HCT116 (cell line): Measurements from ENCODE around the gene VSNL1. TPM values are rescaled to one million over a fixed set of nuclear protein-coding genes. Genes with fewer than 3 reads are reported as not detected.

Experiments
- ATAC-seq: fragments of 200-7000 bp; cut with Tn5 transposase; 2 replicates; pipeline ENCODE4 v1.9.1; 2020; ENCODE audit warnings: mild to moderate bottlenecking, moderate library complexity
- BruUV-seq: library from RNA; stranded (reverse); fragments of 400-500 nt; replicated peaks from 2 replicates; lab custom pipeline; 2021; lab: Mats Ljungman, UMichigan
- CTCF ChIA-PET: fragments of 300-600 bp; sonication (Branson Sonifier 250); formaldehyde crosslinking; loops from one replicate; lab custom pipeline; 2021; ENCODE audit warnings: antibody characterized with exemption; lab: Charles Lee
- POLR2A ChIA-PET: fragments of 300-600, 350-600 bp; sonication (Branson Sonifier 250); formaldehyde crosslinking; loops from one replicate; lab custom pipeline; 2021; ENCODE audit warnings: antibody characterized with exemption; lab: Charles Lee
- RAD21 ChIA-PET, 2 experiments: fragments of 300-600 bp; sonication (Branson Sonifier 250); formaldehyde crosslinking; loops; one replicate each; lab custom pipeline; 2023; ENCODE audit warnings: low total read pairs in 2 of 2; ENCODE audit not compliant: uncharacterized antibody in 2 of 2, unreplicated experiment in 2 of 2, low non-redundant PET in 1 of 2; lab: Charles Lee
- DNase-seq: peaks from one replicate; pipeline ENCODE4 v3.0.0-alpha.2; 2010; ENCODE audit warnings: low read depth, low spot score
- H2AFZ ChIP-seq: fragments of 200-600 bp; shearing (Covaris generic), sonication (generic); 2 replicates; pipeline ENCODE4 v1.6.1; 2017; ENCODE audit warnings: low read depth, mixed run types, mixed read lengths, antibody characterized with exemption, low read length; ENCODE audit not compliant: poor library complexity, severe bottlenecking
- H3K27ac ChIP-seq: 2 replicates; pipeline ENCODE4 v1.5.1; 2012; ENCODE audit warnings: low read depth, low read length
- H3K27me3 ChIP-seq: fragments of 200-600 bp; sonication (generic); 2 replicates; pipeline ENCODE4 v1.6.1; 2016; ENCODE audit warnings: mixed run types, low read length, mixed read lengths; ENCODE audit not compliant: insufficient read depth
- H3K36me3 ChIP-seq, 2 experiments: fragments of 200-500 bp in 1 of 2; fragments of 200-600 bp in 1 of 2; sonication (Bioruptor generic) in 1 of 2; sonication (generic) in 1 of 2; 2 replicates each; pipeline versions ENCODE4 v1.5.1 to v1.6.1; 2014 to 2016; ENCODE audit warnings: low read length in 2 of 2, inconsistent platforms in 1 of 2, mixed read lengths in 1 of 2, mixed run types in 1 of 2; ENCODE audit not compliant: insufficient read depth in 2 of 2, control insufficient read depth in 1 of 2
- H3K4me1 ChIP-seq, 2 experiments: fragments of 200-600 bp in 1 of 2; sonication (generic) in 1 of 2; 2 replicates each; pipeline versions ENCODE4 v1.5.1 to v1.6.1; 2012 to 2017; ENCODE audit warnings: low read length in 2 of 2, inconsistent platforms in 1 of 2, mild to moderate bottlenecking in 1 of 2, mixed read lengths in 1 of 2, mixed run types in 1 of 2, moderate library complexity in 1 of 2; ENCODE audit not compliant: insufficient read depth in 2 of 2, control insufficient read depth in 1 of 2
- H3K4me2 ChIP-seq: fragments of 200-600 bp; sonication (generic); 2 replicates; pipeline ENCODE4 v1.6.1; 2017; ENCODE audit warnings: mixed run types, low read length, mixed read lengths
- H3K4me3 ChIP-seq, 2 experiments: fragments of 200-600 bp in 1 of 2; sonication (generic) in 1 of 2; replicated peaks in 1 of 2; 2 replicates each; pipeline ENCODE4 v1.5.1; 2011 to 2016; ENCODE audit warnings: low read length in 2 of 2, control low read depth in 1 of 2, low read depth in 1 of 2, mild to moderate bottlenecking in 1 of 2, mixed read lengths in 1 of 2, mixed run types in 1 of 2
- H3K79me2 ChIP-seq: fragments of 200-600 bp; sonication (generic); 2 replicates; pipeline ENCODE4 v1.6.1; 2017; ENCODE audit warnings: mild to moderate bottlenecking, mixed run types, low read length, moderate library complexity, mixed read lengths; ENCODE audit not compliant: insufficient read depth
- H3K9ac ChIP-seq: fragments of 200-600 bp; sonication (generic); 2 replicates; pipeline ENCODE4 v1.6.1; 2016; ENCODE audit warnings: low read length, mixed read lengths
- H3K9me2 ChIP-seq: fragments of 200-600 bp; sonication (generic), shearing (Covaris generic); 2 replicates; pipeline ENCODE4 v1.6.1; 2017; ENCODE audit warnings: mixed run types, mild to moderate bottlenecking, moderate library complexity; ENCODE audit not compliant: insufficient read depth
- H3K9me3 ChIP-seq, 2 experiments: fragments of 200-500 bp in 1 of 2; fragments of 200-600 bp in 1 of 2; sonication (Bioruptor generic) in 1 of 2; sonication (generic) in 1 of 2; 2 replicates each; pipeline ENCODE4 v1.6.1; 2014 to 2017; ENCODE audit warnings: low read length in 2 of 2, mixed read lengths in 2 of 2, inconsistent platforms in 1 of 2, low read depth in 1 of 2, mild to moderate bottlenecking in 1 of 2, mixed run types in 1 of 2, moderate library complexity in 1 of 2; ENCODE audit not compliant: control insufficient read depth in 1 of 2, insufficient read depth in 1 of 2
- H4K20me1 ChIP-seq: fragments of 200-600 bp; sonication (generic), shearing (Covaris generic); 2 replicates; pipeline ENCODE4 v1.6.1; 2017; ENCODE audit warnings: mixed run types, mild to moderate bottlenecking, moderate library complexity; ENCODE audit not compliant: insufficient read depth
- CEBPB ChIP-seq: IDR thresholded peaks from 2 replicates; pipeline ENCODE4 v1.6.1; 2012; ENCODE audit warnings: low read depth
- EZH2 ChIP-seq: fragments of 200-600 bp; sonication (generic); IDR thresholded peaks from 2 replicates; pipeline ENCODE4 v1.6.1; 2017; ENCODE audit warnings: antibody characterized with exemption, mixed run types
- SRF ChIP-seq: IDR thresholded peaks from 2 replicates; pipeline ENCODE4 v1.6.1; 2012; ENCODE audit warnings: low read depth
- YY1 ChIP-seq: IDR thresholded peaks from 2 replicates; pipeline ENCODE4 v1.6.1; 2011; ENCODE audit warnings: low read length, low read depth, moderate library complexity, mild to moderate bottlenecking; ENCODE audit not compliant: insufficient replicate concordance; ENCODE audit errors: extremely low read depth
- ZBTB33 ChIP-seq: IDR thresholded peaks from 2 replicates; pipeline ENCODE4 v1.6.1; 2011; ENCODE audit warnings: mild to moderate bottlenecking, low read length, moderate library complexity; ENCODE audit not compliant: insufficient replicate concordance; ENCODE audit errors: extremely low read depth
- ZNF274 ChIP-seq: fragments of 200-500 bp; sonication (Bioruptor generic); IDR thresholded peaks from 2 replicates; pipeline ENCODE4 v1.6.1; 2014; ENCODE audit warnings: mild to moderate bottlenecking, low read depth, low read length, inconsistent platforms
- intact Hi-C: fragments of 100-400 bp; cut with micrococcal nuclease; formaldehyde crosslinking; loops from 2 replicates; pipeline ENCODE4 v1.10.0; 2022
- total RNA-seq: library from RNA; stranded (reverse); gene quantifications from one replicate; pipeline ENCODE4 v1.2.1, GENCODE V29; 2021; ENCODE audit not compliant: unreplicated experiment
- TF ChIP-seq, protein P1 (sequence below): IDR thresholded peaks from 2 replicates; pipeline ENCODE4 v1.6.1; 2012

VSNL1 gene
- total RNA-seq, 1 experiment from 2014 or later: 4.6 TPM

DNA sequence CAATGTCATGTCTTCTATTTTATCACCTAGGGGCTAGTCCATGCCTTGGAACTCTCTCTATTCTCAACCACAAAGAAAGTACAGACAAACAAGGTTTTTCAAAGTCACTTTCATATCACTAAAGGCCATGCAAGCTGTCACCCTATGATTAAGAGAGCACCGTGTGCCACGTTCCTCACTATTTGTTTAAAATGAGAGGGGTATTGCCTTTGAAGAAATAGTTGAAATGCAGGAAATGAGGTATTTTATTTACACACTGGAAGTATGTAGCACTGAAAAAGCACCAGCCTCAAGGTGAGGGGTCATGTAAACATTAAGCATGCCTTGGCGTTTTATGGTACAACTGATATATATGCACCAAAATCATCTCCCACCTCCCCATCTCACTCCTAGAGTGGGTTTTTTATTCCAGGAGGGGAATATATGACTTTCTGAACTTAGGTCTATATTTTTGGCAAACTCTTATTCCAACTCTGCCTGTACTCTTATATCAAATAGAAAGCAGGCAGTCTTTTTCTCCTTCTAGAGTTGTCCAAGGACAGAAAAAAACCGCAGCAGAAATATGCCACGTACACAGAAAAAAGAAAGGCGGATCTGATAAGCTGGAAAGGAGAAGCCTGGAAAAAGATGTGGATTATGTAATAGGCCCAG is 53.5 kb downstream of the VSNL1 start:
- no peaks in the 10 kb centered on the region for H4K20me1 ChIP-seq
- H3K79me2 ChIP-seq: no peaks in the 10 kb centered on the region
- CTCF ChIA-PET: no interaction called here
- TF ChIP-seq YY1 (no peak), ZNF274 (no peak), EZH2 (no peak), SRF (no peak), CEBPB (no peak), ZBTB33 (no peak)
- TF ChIP-seq, protein P1, sequence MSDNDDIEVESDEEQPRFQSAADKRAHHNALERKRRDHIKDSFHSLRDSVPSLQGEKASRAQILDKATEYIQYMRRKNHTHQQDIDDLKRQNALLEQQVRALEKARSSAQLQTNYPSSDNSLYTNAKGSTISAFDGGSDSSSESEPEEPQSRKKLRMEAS: no peak
- TF ChIP-seq, all 23 proteins: peak for 0
- H3K9ac ChIP-seq: no peak overlapping the region
- no peaks in the 10 kb centered on the region for H3K27me3 ChIP-seq
- H2AFZ ChIP-seq: no peak overlapping the region
- no peaks in the 10 kb centered on the region for H3K9me3 ChIP-seq
- H3K9me2 ChIP-seq: no peaks in the 10 kb centered on the region
- no TSS peak for BruUV-seq
- no peaks in the 10 kb centered on the region for H3K36me3 ChIP-seq
- peaks cover 0 to 28% of the 10 kb centered on the region in 2 experiments; a peak in 2 of 4 replicates for H3K4me1 ChIP-seq
- no peak overlapping the region for H3K27ac ChIP-seq
- no peak overlapping the region for H3K4me3 ChIP-seq
- ATAC-seq: no peak
- DNase-seq: no peak
- POLR2A ChIA-PET: no interaction called here
- RAD21 ChIA-PET: no interaction called here
- intact Hi-C loops: no loop called here
- no peak overlapping the region for H3K4me2 ChIP-seq
